ENCODE measurements around the gene LMTK2. TPM values are rescaled to one million over a fixed set of nuclear protein-coding genes. Genes with fewer than 3 reads are reported as not detected.

Gene LMTK2
- total and polyA plus RNA-seq, 2 donors (not counting 1 experiment from before 2014, with no cell fraction given): 5.2 to 6.9 TPM

DNA sequence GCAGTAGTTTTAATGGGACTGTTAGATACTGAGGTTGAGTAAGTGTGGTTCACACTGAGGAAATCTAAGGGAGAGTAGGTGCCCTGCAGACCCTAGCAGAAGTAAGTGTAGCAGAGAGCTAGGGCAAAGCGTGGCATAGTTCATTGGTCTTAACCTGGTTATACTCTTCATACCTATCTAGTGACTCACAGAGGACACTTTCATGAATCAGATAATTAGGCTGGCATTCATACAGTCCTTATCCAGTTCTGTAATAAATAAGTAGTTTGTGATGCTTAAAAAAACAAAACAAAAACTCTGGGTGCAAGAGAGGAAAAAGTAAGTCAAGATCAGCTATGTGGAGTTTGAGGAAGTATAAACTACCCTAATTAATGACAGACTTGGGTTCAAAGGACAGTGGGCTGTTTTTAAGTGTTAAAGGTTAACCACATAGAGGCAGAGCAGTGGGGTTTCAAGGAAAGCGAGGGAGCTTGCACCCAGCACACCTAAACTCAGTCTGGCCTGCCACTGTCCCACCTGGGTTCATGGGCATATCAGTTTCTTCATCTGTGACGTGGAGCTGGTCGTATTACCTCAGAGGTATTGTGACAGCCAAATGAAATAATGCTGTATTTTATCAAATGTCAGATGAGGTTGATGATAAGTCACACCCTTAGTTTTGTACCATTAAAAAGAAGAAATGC, 27.1 kb downstream of the LMTK2 start:
- Histone ChIP-seq H3K9ac (ENCODE audit: insufficient read depth, low read length) (no peak overlapping the region), H3K4me1 (ENCODE audit: control insufficient read depth, extremely low read depth, insufficient read depth, low read length) (peaks cover 7% of the 10 kb centered on the region), H3K27ac (ENCODE audit: insufficient read depth, low read length) (no peak overlapping the region), H2AFZ (ENCODE audit: low read length) (no peak overlapping the region), H3K9me3 (ENCODE audit: control insufficient read depth, insufficient read depth, low read depth, low read length) (no peaks in the 10 kb centered on the region), H3K79me2 (ENCODE audit: control insufficient read depth, insufficient read depth, low read length) (peaks cover 1% of the 10 kb centered on the region), H3K4me2 (ENCODE audit: extremely low read depth, insufficient read depth, low read length) (no peak overlapping the region), H3K36me3 (ENCODE audit: control insufficient read depth, insufficient read depth, low read length) (no peaks in the 10 kb centered on the region), H3K27me3 (ENCODE audit: control insufficient read depth, insufficient read depth, low read length) (no peaks in the 10 kb centered on the region), H4K20me1 (ENCODE audit: control insufficient read depth, extremely low read depth, insufficient read depth, low read length) (no peaks in the 10 kb centered on the region), H3K4me3 (replicated peaks in 1 of 4; ENCODE audit: control extremely low read depth in 1 of 4, insufficient read depth in 1 of 4, low read depth in 3 of 4, low read length in 4 of 4) (no peak overlapping the region)
- DNase-seq (ENCODE audit: low read depth in 2 of 2): peak; percentile 8 to 35
- TF ChIP-seq, protein P1, sequence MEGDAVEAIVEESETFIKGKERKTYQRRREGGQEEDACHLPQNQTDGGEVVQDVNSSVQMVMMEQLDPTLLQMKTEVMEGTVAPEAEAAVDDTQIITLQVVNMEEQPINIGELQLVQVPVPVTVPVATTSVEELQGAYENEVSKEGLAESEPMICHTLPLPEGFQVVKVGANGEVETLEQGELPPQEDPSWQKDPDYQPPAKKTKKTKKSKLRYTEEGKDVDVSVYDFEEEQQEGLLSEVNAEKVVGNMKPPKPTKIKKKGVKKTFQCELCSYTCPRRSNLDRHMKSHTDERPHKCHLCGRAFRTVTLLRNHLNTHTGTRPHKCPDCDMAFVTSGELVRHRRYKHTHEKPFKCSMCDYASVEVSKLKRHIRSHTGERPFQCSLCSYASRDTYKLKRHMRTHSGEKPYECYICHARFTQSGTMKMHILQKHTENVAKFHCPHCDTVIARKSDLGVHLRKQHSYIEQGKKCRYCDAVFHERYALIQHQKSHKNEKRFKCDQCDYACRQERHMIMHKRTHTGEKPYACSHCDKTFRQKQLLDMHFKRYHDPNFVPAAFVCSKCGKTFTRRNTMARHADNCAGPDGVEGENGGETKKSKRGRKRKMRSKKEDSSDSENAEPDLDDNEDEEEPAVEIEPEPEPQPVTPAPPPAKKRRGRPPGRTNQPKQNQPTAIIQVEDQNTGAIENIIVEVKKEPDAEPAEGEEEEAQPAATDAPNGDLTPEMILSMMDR (conservative IDR thresholded peaks at IDR 0.05 in 1 of 2, IDR thresholded peaks at IDR 0.05 in 1 of 2; ENCODE audit: low read depth in 1 of 2, low read length in 2 of 2): no peak
- no peak for TF ChIP-seq EZH2 (IDR thresholded peaks at IDR 0.05; ENCODE audit: low read length, missing control alignments)

DNA sequence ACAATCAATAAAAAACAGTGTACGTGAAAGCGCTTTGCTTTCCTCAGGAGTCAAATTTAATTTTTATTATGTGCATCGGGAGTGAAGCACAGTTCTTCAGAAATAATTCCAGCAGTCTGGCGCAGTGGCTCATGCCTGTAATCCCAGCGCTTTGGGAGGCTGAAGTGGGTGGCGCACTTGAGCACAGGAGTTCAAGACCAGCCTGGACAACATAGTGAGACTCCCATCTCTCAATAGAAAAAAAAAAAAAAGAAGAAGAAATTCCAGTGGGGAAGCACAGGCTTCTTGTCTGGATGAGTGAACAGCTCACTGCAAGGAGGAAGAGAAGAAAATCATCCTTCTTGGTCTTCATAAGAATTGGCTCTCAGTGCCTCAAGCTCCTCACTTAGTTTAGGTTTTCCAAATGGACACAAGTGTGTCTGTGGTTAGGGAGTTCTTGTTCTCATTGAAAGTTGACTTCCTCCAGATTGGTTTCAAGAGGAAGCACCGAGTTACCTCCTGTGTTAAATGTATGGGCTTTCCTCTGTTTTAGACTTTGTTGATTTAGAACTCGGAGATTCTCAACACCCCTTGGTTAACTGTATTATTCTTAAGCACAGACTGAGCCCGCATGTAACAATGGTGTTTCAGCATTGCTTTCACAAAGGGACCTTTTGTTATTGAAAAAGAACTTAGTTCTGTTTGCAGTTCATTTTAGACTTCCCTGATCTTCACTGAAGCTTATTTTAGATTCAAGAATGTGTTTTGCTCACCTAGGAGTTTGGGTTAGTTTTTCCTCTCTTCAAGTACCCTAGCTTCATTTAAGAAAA, 28.0 kb downstream of the LMTK2 start:
- H4K20me1 ChIP-seq (ENCODE audit: control insufficient read depth, extremely low read depth, insufficient read depth, low read length): no peaks in the 10 kb centered on the region
- H3K36me3 ChIP-seq (ENCODE audit: control insufficient read depth, insufficient read depth, low read length): no peaks in the 10 kb centered on the region
- no peak overlapping the region for H3K4me3 ChIP-seq (replicated peaks in 1 of 4; ENCODE audit: control extremely low read depth in 1 of 4, insufficient read depth in 1 of 4, low read depth in 3 of 4, low read length in 4 of 4)
- H3K9me3 ChIP-seq (ENCODE audit: control insufficient read depth, insufficient read depth, low read depth, low read length): no peaks in the 10 kb centered on the region
- TF ChIP-seq EZH2 (IDR thresholded peaks at IDR 0.05; ENCODE audit: low read length, missing control alignments): no peak
- TF ChIP-seq, protein P1 (conservative IDR thresholded peaks at IDR 0.05 in 1 of 2, IDR thresholded peaks at IDR 0.05 in 1 of 2; ENCODE audit: low read depth in 1 of 2, low read length in 2 of 2): no peak
- H3K4me1 ChIP-seq (ENCODE audit: control insufficient read depth, extremely low read depth, insufficient read depth, low read length): peaks cover 7% of the 10 kb centered on the region
- DNase-seq (ENCODE audit: low read depth in 2 of 2): no peak
- no peak overlapping the region for H2AFZ ChIP-seq (ENCODE audit: low read length)
- H3K4me2 ChIP-seq (ENCODE audit: extremely low read depth, insufficient read depth, low read length): no peak overlapping the region
- H3K79me2 ChIP-seq (ENCODE audit: control insufficient read depth, insufficient read depth, low read length): peaks cover 1% of the 10 kb centered on the region
- no peaks in the 10 kb centered on the region for H3K27me3 ChIP-seq (ENCODE audit: control insufficient read depth, insufficient read depth, low read length)
- no peak overlapping the region for H3K9ac ChIP-seq (ENCODE audit: insufficient read depth, low read length)
- H3K27ac ChIP-seq (ENCODE audit: insufficient read depth, low read length): no peak overlapping the region

DNA sequence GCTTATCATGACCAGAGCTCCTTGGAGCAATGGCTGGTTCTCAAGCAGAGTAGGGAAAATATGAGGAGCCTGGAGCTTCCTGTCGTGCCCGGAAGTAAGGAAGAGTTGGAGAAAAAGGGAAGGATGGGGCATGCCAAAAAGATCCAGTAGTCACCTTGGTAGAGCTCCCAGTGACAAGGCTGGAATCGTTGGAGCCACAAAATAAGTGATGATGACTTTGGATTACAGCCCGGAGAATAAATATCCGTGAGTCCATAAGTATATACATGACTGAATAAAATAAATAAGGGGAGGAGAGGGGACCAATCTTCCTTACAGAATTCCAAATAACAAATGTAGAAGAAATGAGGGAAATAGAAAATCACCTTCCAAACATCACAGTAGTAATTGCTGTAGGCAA, 29.3 kb downstream of the LMTK2 start:
- peaks cover 7% of the 10 kb centered on the region for H3K4me1 ChIP-seq (ENCODE audit: control insufficient read depth, extremely low read depth, insufficient read depth, low read length)
- DNase-seq (ENCODE audit: low read depth in 2 of 2): no peak
- no peaks in the 10 kb centered on the region for H4K20me1 ChIP-seq (ENCODE audit: control insufficient read depth, extremely low read depth, insufficient read depth, low read length)
- H3K9ac ChIP-seq (ENCODE audit: insufficient read depth, low read length): no peak overlapping the region
- no peak overlapping the region for H3K4me2 ChIP-seq (ENCODE audit: extremely low read depth, insufficient read depth, low read length)
- no peak overlapping the region for H2AFZ ChIP-seq (ENCODE audit: low read length)
- H3K27me3 ChIP-seq (ENCODE audit: control insufficient read depth, insufficient read depth, low read length): no peaks in the 10 kb centered on the region
- H3K27ac ChIP-seq (ENCODE audit: insufficient read depth, low read length): no peak overlapping the region
- peaks cover 1% of the 10 kb centered on the region for H3K79me2 ChIP-seq (ENCODE audit: control insufficient read depth, insufficient read depth, low read length)
- no peak overlapping the region for H3K4me3 ChIP-seq (replicated peaks in 1 of 4; ENCODE audit: control extremely low read depth in 1 of 4, insufficient read depth in 1 of 4, low read depth in 3 of 4, low read length in 4 of 4)
- TF ChIP-seq EZH2 (IDR thresholded peaks at IDR 0.05; ENCODE audit: low read length, missing control alignments): no peak
- TF ChIP-seq, protein P1 (conservative IDR thresholded peaks at IDR 0.05 in 1 of 2, IDR thresholded peaks at IDR 0.05 in 1 of 2; ENCODE audit: low read depth in 1 of 2, low read length in 2 of 2): no peak
- no peaks in the 10 kb centered on the region for H3K36me3 ChIP-seq (ENCODE audit: control insufficient read depth, insufficient read depth, low read length)
- no peaks in the 10 kb centered on the region for H3K9me3 ChIP-seq (ENCODE audit: control insufficient read depth, insufficient read depth, low read depth, low read length)

Data from fibroblast of lung (primary cell).